OCI-LY3 (cell line): Measurements from ENCODE around the gene ZNF32.

Experiments used
- H2AFZ ChIP-seq: fragments of 200-600, 300-600 bp; shearing (Covaris generic); 2 replicates; pipeline ENCODE4 v1.6.0; 2014; ENCODE audit warnings: antibody characterized with exemption, low read depth, low read length
- H3K27ac ChIP-seq: fragments of 200-600, 300-600 bp; sonication (generic); 2 replicates; pipeline ENCODE4 v1.5.1; 2014; ENCODE audit warnings: mild to moderate bottlenecking, low read length, moderate library complexity, mixed read lengths
- H3K27me3 ChIP-seq: fragments of 200-600, 300-600 bp; sonication (generic); 2 replicates; pipeline ENCODE4 v1.6.1; 2014; ENCODE audit warnings: low read depth, low read length, mixed read lengths
- H3K36me3 ChIP-seq: fragments of 200-600, 300-600 bp; sonication (generic); replicated peaks from 2 replicates; pipeline ENCODE3; 2014; ENCODE audit warnings: low read depth, low read length, mixed read lengths
- H3K4me1 ChIP-seq: fragments of 300-600, 200-600 bp; sonication (generic); 2 replicates; pipeline ENCODE4 v1.6.1; 2014; ENCODE audit warnings: low read length, mixed read lengths
- H3K4me2 ChIP-seq: fragments of 200-600, 300-600 bp; sonication (generic); 2 replicates; pipeline ENCODE4 v1.6.1; 2014; ENCODE audit warnings: low read length, mixed read lengths
- H3K4me3 ChIP-seq: fragments of 300-600, 200-600 bp; sonication (generic); 2 replicates; pipeline ENCODE4 v1.5.1; 2014; ENCODE audit warnings: antibody characterized with exemption, mild to moderate bottlenecking, low read length, moderate library complexity
- H3K79me2 ChIP-seq: fragments of 300-600, 200-600 bp; shearing (Covaris generic); 2 replicates; pipeline ENCODE4 v1.6.1; 2014; ENCODE audit warnings: mild to moderate bottlenecking, low read length, mixed read lengths
- H3K9ac ChIP-seq: fragments of 300-600, 200-600 bp; shearing (Covaris generic); 2 replicates; pipeline ENCODE4 v1.6.0; 2014; ENCODE audit warnings: mild to moderate bottlenecking, low read length, moderate library complexity
- H3K9me3 ChIP-seq: fragments of 200-600, 300-600 bp; shearing (Covaris generic); 2 replicates; pipeline ENCODE4 v1.6.1; 2014; ENCODE audit warnings: low read length, mixed read lengths; ENCODE audit not compliant: insufficient read depth
- H4K20me1 ChIP-seq: fragments of 200-600, 300-600 bp; sonication (generic); 2 replicates; pipeline ENCODE4 v1.6.1; 2016; ENCODE audit warnings: low read length, mixed read lengths; ENCODE audit not compliant: insufficient read depth
- EZH2phosphoT487 ChIP-seq: fragments of 200-600 bp; shearing (Covaris generic); IDR thresholded peaks from 2 replicates; pipeline ENCODE4 v1.6.1; 2018; ENCODE audit warnings: antibody characterized with exemption, mixed run types, low read depth
- TF ChIP-seq, protein P1 (sequence below): fragments of 200-600, 300-600 bp; sonication (generic); IDR thresholded peaks from 2 replicates; pipeline ENCODE4 v1.5.1; 2014; ENCODE audit warnings: antibody characterized with exemption, low read length, low read depth

Gene ZNF32

DNA sequence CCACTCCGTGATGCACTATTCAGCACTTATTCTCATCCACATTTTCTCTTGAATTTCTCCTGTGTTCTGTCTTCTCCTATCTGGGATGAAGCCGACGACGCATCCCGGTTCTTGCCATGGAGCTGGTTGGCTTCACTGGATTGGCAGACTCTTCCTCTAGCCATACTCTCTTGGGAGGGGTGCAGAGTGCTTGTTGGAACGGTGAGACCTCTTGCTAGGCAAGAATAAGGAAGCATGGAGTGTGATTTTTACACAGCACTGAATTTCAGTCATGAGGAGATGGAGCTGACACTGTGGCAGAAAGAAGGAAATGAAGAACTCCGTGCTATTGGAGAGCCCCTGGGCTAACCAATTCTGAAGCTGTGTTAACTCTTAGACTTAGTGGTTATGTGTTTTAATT, 28.2 kb upstream of the ZNF32 start:
- Histone ChIP-seq H3K79me2 (no peaks in the 10 kb centered on the region), H4K20me1 (no peaks in the 10 kb centered on the region), H3K9me3 (no peaks in the 10 kb centered on the region), H3K36me3 (no peaks in the 10 kb centered on the region), H2AFZ (no peak overlapping the region), H3K4me1 (no peaks in the 10 kb centered on the region), H3K4me2 (no peak overlapping the region), H3K27ac (no peak overlapping the region), H3K4me3 (no peak overlapping the region), H3K27me3 (no peaks in the 10 kb centered on the region), H3K9ac (no peak overlapping the region)
- no peak for TF ChIP-seq EZH2phosphoT487
- TF ChIP-seq, protein P1, sequence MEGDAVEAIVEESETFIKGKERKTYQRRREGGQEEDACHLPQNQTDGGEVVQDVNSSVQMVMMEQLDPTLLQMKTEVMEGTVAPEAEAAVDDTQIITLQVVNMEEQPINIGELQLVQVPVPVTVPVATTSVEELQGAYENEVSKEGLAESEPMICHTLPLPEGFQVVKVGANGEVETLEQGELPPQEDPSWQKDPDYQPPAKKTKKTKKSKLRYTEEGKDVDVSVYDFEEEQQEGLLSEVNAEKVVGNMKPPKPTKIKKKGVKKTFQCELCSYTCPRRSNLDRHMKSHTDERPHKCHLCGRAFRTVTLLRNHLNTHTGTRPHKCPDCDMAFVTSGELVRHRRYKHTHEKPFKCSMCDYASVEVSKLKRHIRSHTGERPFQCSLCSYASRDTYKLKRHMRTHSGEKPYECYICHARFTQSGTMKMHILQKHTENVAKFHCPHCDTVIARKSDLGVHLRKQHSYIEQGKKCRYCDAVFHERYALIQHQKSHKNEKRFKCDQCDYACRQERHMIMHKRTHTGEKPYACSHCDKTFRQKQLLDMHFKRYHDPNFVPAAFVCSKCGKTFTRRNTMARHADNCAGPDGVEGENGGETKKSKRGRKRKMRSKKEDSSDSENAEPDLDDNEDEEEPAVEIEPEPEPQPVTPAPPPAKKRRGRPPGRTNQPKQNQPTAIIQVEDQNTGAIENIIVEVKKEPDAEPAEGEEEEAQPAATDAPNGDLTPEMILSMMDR = no peak

DNA sequence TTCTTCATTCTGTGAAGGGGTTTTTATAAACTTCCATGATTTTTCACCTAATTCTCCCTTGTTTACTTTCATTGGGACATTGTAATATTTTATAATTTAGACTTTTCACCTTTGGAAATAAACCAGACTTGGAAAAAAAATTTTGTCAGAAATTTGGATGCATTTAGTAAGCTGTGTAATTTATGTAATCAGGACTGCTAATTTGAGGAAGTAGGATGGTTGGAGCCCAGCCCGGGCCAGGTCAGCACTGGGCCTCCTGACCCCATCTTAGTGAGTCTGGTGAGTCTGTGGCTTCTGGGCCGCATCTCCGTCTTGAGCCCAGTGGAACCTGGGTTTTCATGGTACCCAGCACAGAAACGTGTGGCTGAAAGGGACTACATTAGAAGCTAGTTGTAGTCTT, 27.6 kb upstream of the ZNF32 start:
- no peak overlapping the region for H2AFZ ChIP-seq
- no peaks in the 10 kb centered on the region for H4K20me1 ChIP-seq
- H3K4me1 ChIP-seq = no peaks in the 10 kb centered on the region
- TF ChIP-seq EZH2phosphoT487 = no peak
- TF ChIP-seq, protein P1 = no peak
- no peaks in the 10 kb centered on the region for H3K79me2 ChIP-seq
- H3K4me2 ChIP-seq = no peak overlapping the region
- no peak overlapping the region for H3K4me3 ChIP-seq
- H3K9ac ChIP-seq = no peak overlapping the region
- no peaks in the 10 kb centered on the region for H3K36me3 ChIP-seq
- no peak overlapping the region for H3K27ac ChIP-seq
- no peaks in the 10 kb centered on the region for H3K27me3 ChIP-seq
- no peaks in the 10 kb centered on the region for H3K9me3 ChIP-seq

DNA sequence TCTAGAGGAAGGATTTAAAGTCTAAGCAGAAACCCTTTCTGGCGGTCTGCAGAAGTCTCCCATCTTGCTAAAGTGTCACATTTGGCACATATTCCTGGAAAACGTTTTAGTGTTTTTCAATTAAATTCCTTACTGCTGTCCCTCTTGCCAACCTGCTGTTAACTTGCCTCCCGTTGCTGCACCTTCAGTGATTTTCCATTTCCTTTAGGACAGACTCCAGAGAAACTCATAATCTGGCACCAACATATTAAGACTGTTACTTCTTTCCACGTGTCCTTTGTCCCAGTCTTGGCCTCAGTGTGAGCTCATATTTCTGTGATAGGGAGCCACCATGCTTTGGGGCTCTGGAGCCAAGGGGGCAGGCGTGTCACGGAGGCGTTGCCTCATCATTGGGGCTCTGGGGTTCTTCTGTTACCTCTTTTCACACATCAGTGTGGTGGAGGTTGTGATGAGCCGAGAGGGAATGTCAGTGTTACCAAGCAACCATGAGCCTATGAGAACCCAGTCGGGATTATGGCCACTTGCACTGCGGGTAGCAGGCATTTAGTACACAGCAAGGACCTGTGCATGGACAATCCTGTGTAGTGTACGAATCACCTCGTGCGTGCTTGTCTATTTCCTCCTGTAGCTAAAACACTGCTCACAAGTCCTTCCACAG, 26.0 kb upstream of the ZNF32 start:
- H3K9ac ChIP-seq = no peak overlapping the region
- no peak overlapping the region for H3K4me2 ChIP-seq
- no peak overlapping the region for H3K4me3 ChIP-seq
- TF ChIP-seq, protein P1 = no peak
- TF ChIP-seq EZH2phosphoT487 = no peak
- H3K27me3 ChIP-seq = no peaks in the 10 kb centered on the region
- no peaks in the 10 kb centered on the region for H3K36me3 ChIP-seq
- H2AFZ ChIP-seq = no peak overlapping the region
- H3K4me1 ChIP-seq = no peaks in the 10 kb centered on the region
- no peaks in the 10 kb centered on the region for H3K79me2 ChIP-seq
- no peak overlapping the region for H3K27ac ChIP-seq
- H4K20me1 ChIP-seq = no peaks in the 10 kb centered on the region
- H3K9me3 ChIP-seq = no peaks in the 10 kb centered on the region

DNA sequence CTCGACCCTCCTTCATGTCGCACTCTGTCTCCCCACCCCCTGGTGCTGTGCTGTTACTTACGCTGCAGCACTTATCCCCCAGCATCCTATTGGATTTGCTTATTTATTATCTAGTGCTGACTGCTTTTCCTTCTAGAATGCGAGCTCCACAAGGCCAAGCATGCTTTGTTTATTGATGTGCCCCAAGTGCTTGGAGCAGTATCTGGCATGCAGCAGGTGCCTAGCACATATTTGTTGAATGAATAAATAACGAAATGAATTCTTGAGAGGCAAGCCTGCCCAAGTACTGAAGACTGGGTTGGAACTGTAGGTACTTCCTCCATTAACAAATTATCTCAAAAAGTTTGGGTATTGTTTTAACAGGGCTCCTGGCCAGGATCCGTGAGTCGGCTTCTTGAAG, 24.8 kb upstream of the ZNF32 start:
- Histone ChIP-seq H3K9me3 (no peaks in the 10 kb centered on the region), H3K4me1 (no peaks in the 10 kb centered on the region), H3K27me3 (no peaks in the 10 kb centered on the region), H3K4me2 (no peak overlapping the region), H3K9ac (no peak overlapping the region), H3K4me3 (no peak overlapping the region), H2AFZ (no peak overlapping the region), H3K27ac (no peak overlapping the region), H3K36me3 (no peaks in the 10 kb centered on the region), H3K79me2 (no peaks in the 10 kb centered on the region), H4K20me1 (no peaks in the 10 kb centered on the region)
- no peak for TF ChIP-seq EZH2phosphoT487
- TF ChIP-seq, protein P1 = no peak
